ENCODE results near the gene TTC23.

GRCh38 chr15:99109555-99110021, 139.8 kb downstream of the TTC23 start:
- no peak for TF ChIP-seq CTCF (IDR thresholded peaks at IDR 0.05; ENCODE audit: low read depth, low read length)
- no peak for TF ChIP-seq POLR2A (IDR thresholded peaks at IDR 0.05; ENCODE audit: extremely low read depth, insufficient read length)
- TF ChIP-seq MAX (IDR thresholded peaks at IDR 0.05; ENCODE audit: low read depth, low read length), result no peak
